ENCODE data around the gene LHFPL3.

The LHFPL3 gene

GRCh38 chr7:104804696-104805095, 476.3 kb downstream of the LHFPL3 start:
- DNase-seq = no peak

GRCh38 chr7:104805449-104806317, 477.3 kb downstream of the LHFPL3 start:
- no peak for DNase-seq

GRCh38 chr7:104807671-104808070, 479.3 kb downstream of the LHFPL3 start:
- DNase-seq = no peak

- DNase-seq = no peak
Observed at GRCh38 chr7:104809906-104810305, 481.5 kb downstream of the LHFPL3 start.

GRCh38 chr7:104814126-104814525, 485.7 kb downstream of the LHFPL3 start:
- no peak for DNase-seq

- no peak for DNase-seq
Observed at GRCh38 chr7:104814671-104815400, 486.4 kb downstream of the LHFPL3 start.

- no peak for DNase-seq
Observed at GRCh38 chr7:104816537-104816936, 488.1 kb downstream of the LHFPL3 start.

- DNase-seq = no peak
Observed at GRCh38 chr7:104818961-104819880, 490.8 kb downstream of the LHFPL3 start.

GRCh38 chr7:104820836-104821535, 492.6 kb downstream of the LHFPL3 start:
- DNase-seq = no peak

GRCh38 chr7:104823177-104823576, 494.8 kb downstream of the LHFPL3 start:
- no peak for DNase-seq

GRCh38 chr7:104825099-104825498, 496.7 kb downstream of the LHFPL3 start:
- no peak for DNase-seq

GRCh38 chr7:104826135-104826534, 497.7 kb downstream of the LHFPL3 start:
- no peak for DNase-seq

GRCh38 chr7:104836976-104837375, 508.6 kb downstream of the LHFPL3 start:
- DNase-seq = no peak

GRCh38 chr7:104838537-104839299, 510.3 kb downstream of the LHFPL3 start:
- no peak for DNase-seq

GRCh38 chr7:104839842-104840241, 511.4 kb downstream of the LHFPL3 start:
- no peak for DNase-seq

- no peak for DNase-seq
Observed at GRCh38 chr7:104841798-104842197, 513.4 kb downstream of the LHFPL3 start.

- DNase-seq = no peak
Observed at GRCh38 chr7:104843198-104843597, 514.8 kb downstream of the LHFPL3 start.

GRCh38 chr7:104845557-104845956, 517.2 kb downstream of the LHFPL3 start:
- no peak for DNase-seq

GRCh38 chr7:104846731-104847130, 518.3 kb downstream of the LHFPL3 start:
- DNase-seq = no peak

GRCh38 chr7:104848138-104848990, 520.0 kb downstream of the LHFPL3 start:
- peak; percentile 65 for DNase-seq

- no peak for DNase-seq
Observed at GRCh38 chr7:104850374-104850773, 522.0 kb downstream of the LHFPL3 start.

Measured in stimulated activated CD4-positive, alpha-beta T cell treated with anti-CD3 and anti-CD28 coated beads, Interleukin-15, amount 100 ng/mL, for 24 hours (primary cell).